HepG2 (cell line): Measurements from ENCODE around the gene PAPPA2. TPM values are rescaled to one million over a fixed set of nuclear protein-coding genes. Genes with fewer than 3 reads are reported as not detected.

Experiments used
- ATAC-seq: fragments of 200-7000 bp; cut with Tn5 transposase; 3 replicates; pipeline ENCODE4 v1.9.1; 2020; ENCODE audit warnings: mild to moderate bottlenecking, moderate library complexity
- BruUV-seq: library from RNA; stranded (reverse); fragments of 400-500 nt; replicated peaks from 2 replicates; lab custom pipeline; 2021; lab: Mats Ljungman, UMichigan
- CTCF ChIA-PET: fragments of 300-600 bp; formaldehyde crosslinking; extraction: SDS; loops from one replicate; lab custom pipeline; 2021; ENCODE audit warnings: low total read pairs, inconsistent platforms, low intra/inter-chr PET ratio; lab: Yijun Ruan, JAX
- POLR2A ChIA-PET: fragments of 350-600 bp; sonication (Branson Sonifier 250); formaldehyde crosslinking; loops from one replicate; lab custom pipeline; 2020; ENCODE audit warnings: antibody characterized with exemption, inconsistent platforms; lab: Yijun Ruan, JAX
- DNase-seq: peaks from one replicate; pipeline ENCODE4 v3.0.0-alpha.2; 2015; ENCODE audit warnings: low spot score
- FAIRE-seq: peaks from 3 replicates; lab custom pipeline; 2011; peaks lifted over from hg19 to GRCh38; lab: Jason Lieb, UNC
- H2AFZ ChIP-seq: one replicate; pipeline ENCODE4 v1.6.1; 2011; ENCODE audit warnings: low read length, inconsistent platforms
- H3K27ac ChIP-seq: fragments of 300-600 bp; 3 replicates; pipeline ENCODE4 v1.8.0; 2011; ENCODE audit warnings: mixed run types, mild to moderate bottlenecking, mixed read lengths, low read length, inconsistent platforms; ENCODE audit not compliant: insufficient read depth; ENCODE audit errors: extremely low read length
- H3K27me3 ChIP-seq, 2 experiments: fragments of 200-600 bp in 1 of 2; 2 replicates in 1 of 2; 3 replicates in 1 of 2; pipeline versions ENCODE4 v1.6.0 to v1.8.0; 2011; ENCODE audit warnings: low read length in 2 of 2, mild to moderate bottlenecking in 2 of 2, moderate library complexity in 2 of 2, inconsistent platforms in 1 of 2; ENCODE audit not compliant: insufficient read depth in 2 of 2, control insufficient read depth in 1 of 2
- H3K36me3 ChIP-seq, 2 experiments: fragments of 200-600 bp in 1 of 2; replicated peaks in 1 of 2; 2 replicates in 1 of 2; 3 replicates in 1 of 2; pipeline versions ENCODE4 v1.5.1 to v1.8.0; 2011; ENCODE audit warnings: low read length in 2 of 2, inconsistent platforms in 1 of 2; ENCODE audit not compliant: insufficient read depth in 2 of 2, control insufficient read depth in 1 of 2
- H3K4me1 ChIP-seq: 2 replicates; pipeline ENCODE4 v1.5.1; 2012; ENCODE audit warnings: low read length, inconsistent platforms; ENCODE audit not compliant: insufficient read depth
- H3K4me2 ChIP-seq: 2 replicates; pipeline ENCODE4 v1.6.0; 2011; ENCODE audit warnings: low read depth, low read length, inconsistent platforms
- H3K4me3 ChIP-seq, 3 experiments: fragments of 200-600 bp in 1 of 3; sonication (generic), shearing (Covaris generic) in 1 of 3; replicated peaks in 1 of 3; 2 replicates each; pipeline ENCODE4 v1.5.1; 2011 to 2016; ENCODE audit warnings: low read length in 3 of 3, inconsistent platforms in 2 of 3, low read depth in 2 of 3, mild to moderate bottlenecking in 2 of 3, control low read depth in 1 of 3, mixed read lengths in 1 of 3; ENCODE audit not compliant: insufficient read depth in 1 of 3
- H3K79me2 ChIP-seq: one replicate; pipeline ENCODE4 v1.6.1; 2011; ENCODE audit warnings: low read length, inconsistent platforms; ENCODE audit not compliant: insufficient read depth
- H3K9ac ChIP-seq: 2 replicates; pipeline ENCODE4 v1.6.0; 2011; ENCODE audit warnings: mild to moderate bottlenecking, low read depth, low read length, inconsistent platforms; ENCODE audit not compliant: insufficient read depth
- H3K9me3 ChIP-seq: 2 replicates; pipeline ENCODE4 v1.5.1; 2012; ENCODE audit warnings: mild to moderate bottlenecking, low read length
- H4K20me1 ChIP-seq: 2 replicates; pipeline ENCODE4 v1.6.0; 2011; ENCODE audit warnings: inconsistent platforms, mild to moderate bottlenecking, low read length, moderate library complexity; ENCODE audit not compliant: insufficient read depth
- ERF ChIP-seq: IDR thresholded peaks from 2 replicates; pipeline ENCODE4 v1.6.1; 2018; ENCODE audit warnings: missing biosample characterization, missing genetic modification reagents
- FOXK1 ChIP-seq: sonication (generic); formaldehyde crosslinking; IDR thresholded peaks from 2 replicates; pipeline ENCODE4 v1.4.0; 2020; ENCODE audit warnings: low read depth, missing genetic modification reagents, borderline replicate concordance
- GLI4 ChIP-seq: sonication (generic); formaldehyde crosslinking; IDR thresholded peaks from 2 replicates; pipeline ENCODE4 v1.5.1; 2020; ENCODE audit warnings: missing genetic modification reagents, mild to moderate bottlenecking, moderate library complexity, borderline replicate concordance
- KAT7 ChIP-seq: IDR thresholded peaks from 2 replicates; pipeline ENCODE4 v1.6.1; 2018; ENCODE audit warnings: borderline replicate concordance, missing compliant biosample characterization
- PBX2 ChIP-seq: IDR thresholded peaks from 2 replicates; pipeline ENCODE4 v1.6.1; 2016; ENCODE audit warnings: control low read depth
- ZBTB33 ChIP-seq: sonication (generic); formaldehyde crosslinking; IDR thresholded peaks from 2 replicates; pipeline ENCODE4 v1.4.0; 2020; ENCODE audit warnings: missing genetic modification reagents
- ZFYVE20 ChIP-seq: sonication (generic); formaldehyde crosslinking; IDR thresholded peaks from 2 replicates; pipeline ENCODE4 v1.8.0; 2023; ENCODE audit warnings: low read depth, mild to moderate bottlenecking, moderate library complexity, missing genetic modification reagents, borderline replicate concordance
- ZNF3 ChIP-seq: IDR thresholded peaks from 2 replicates; pipeline ENCODE4 v1.7.0; 2017; ENCODE audit warnings: inconsistent platforms
- ZNF597 ChIP-seq: sonication (generic); formaldehyde crosslinking; IDR thresholded peaks from 2 replicates; pipeline ENCODE4 v1.5.0; 2020; ENCODE audit warnings: missing genetic modification reagents
- ZNF850 ChIP-seq: sonication (generic); formaldehyde crosslinking; conservative IDR thresholded peaks from 2 replicates; pipeline ENCODE4 v1.9.0; 2021; ENCODE audit warnings: mild to moderate bottlenecking, missing genetic modification reagents
- WGBS: methylation state at CpG from one replicate; pipeline ENCODE4 v1.1.6; 2017; ENCODE audit warnings: low lambda C conversion rate; 5-methylcytosine and 5-hydroxymethylcytosine counted together
- in situ Hi-C: cut with HindIII; loops from 2 replicates; pipeline ENCODE4 v1.10.0; 2017; ENCODE audit warnings: low pct_unique_long_range_greater_than_20kb; ENCODE audit not compliant: extremely low pct_ligation_motif_present
- intact Hi-C: fragments of 100-400 bp; cut with micrococcal nuclease; formaldehyde crosslinking; loops from one replicate; pipeline ENCODE4 v1.10.0; 2022; ENCODE audit not compliant: unreplicated experiment
- polyA plus RNA-seq, 8 experiments: library from polyadenylated mRNA; depleted of rRNA in 3 of 8; stranded (reverse) in 7 of 8; unstranded in 1 of 8; fragments of >200 nt; fragmentation: Illumina TruSeq in 4 of 8; extraction: Trizol in 4 of 8; gene quantifications; 2 replicates each; pipeline versions ENCODE4 v1.2.1 to v1.2.3, GENCODE V29; 2011 to 2016; ENCODE audit warnings: low read depth in 4 of 8, missing spikeins in 1 of 8, mixed read lengths in 1 of 8; ENCODE audit not compliant: insufficient read depth in 1 of 8
- total RNA-seq, 5 experiments: library from RNA; depleted of rRNA; stranded (reverse); fragments of >200 nt; fragmentation: Illumina TruSeq; extraction: Trizol; gene quantifications; 2 replicates each; pipeline ENCODE4 v1.2.3, GENCODE V29; 2016; ENCODE audit warnings: low read depth in 1 of 5

The PAPPA2 gene
- total and polyA plus RNA-seq, 2 of the 13 experiments (the other 11 are each of a cell fraction or from before 2014, with no cell fraction given), result 0.01 TPM; not detected in 1

GRCh38 chr1:176894450-176894849 is 431.5 kb downstream of the PAPPA2 start:
- no peak for DNase-seq
- Histone ChIP-seq H3K36me3 (no peaks in the 10 kb centered on the region), H3K9me3 (no peaks in the 10 kb centered on the region), H3K4me2 (no peak overlapping the region), H3K4me3 (no peak overlapping the region), H4K20me1 (no peaks in the 10 kb centered on the region), H3K79me2 (no peaks in the 10 kb centered on the region), H3K27ac (no peak overlapping the region), H3K27me3 (peaks cover 0 to 4% of the 10 kb centered on the region in 2 experiments; a peak in 2 of 5 replicates), H2AFZ (no peak overlapping the region), H3K9ac (no peak overlapping the region)
- no peak for FAIRE-seq
- intact Hi-C loops, result no loop called here
- in situ Hi-C loops, result loop anchor here (25.0 kb wide), 1 partner anchor 893 kb away; no protein-coding TSS in a partner anchor
- WGBS, result 28% methylated on average over 7 of the region's 8 CpGs
- ATAC-seq, result no peak
- ChIA-PET CTCF (no interaction called here), POLR2A (no interaction called here)
- no TSS peak for BruUV-seq
- no peak for TF ChIP-seq ZNF3 (CRISPR knock-in tag)
- no peak for TF ChIP-seq ZNF597 (CRISPR knock-in tag)
- TF ChIP-seq ZNF850, result no peak
- TF ChIP-seq PBX2 (CRISPR knock-in tag), result no peak
- TF ChIP-seq KAT7 (CRISPR knock-in tag), result no peak
- TF ChIP-seq GLI4 (CRISPR knock-in tag), result no peak
- TF ChIP-seq ZBTB33 (CRISPR knock-in tag), result no peak
- TF ChIP-seq ZFYVE20 (CRISPR knock-in tag), result no peak
- TF ChIP-seq FOXK1, result no peak
- no peak for TF ChIP-seq ERF (CRISPR knock-in tag)
- TF ChIP-seq, all 625 proteins: peak for 0
- H3K4me1 ChIP-seq, result peaks cover 6% of the 10 kb centered on the region; the same call in 1 of the 2 replicates
